Activated CD4-positive, alpha-beta T cell treated with anti-CD3 and anti-CD28 coated beads, Interleukin-2, amount 10 ng/mL, durations not matched to agents 7 days and 5 days (primary cell): ENCODE results near the gene PLXND1. TPM values are rescaled to one million over a fixed set of nuclear protein-coding genes. Genes with fewer than 3 reads are reported as not detected.

ENCODE experiments used
- CTCF ChIA-PET: fragments of 350-600 bp; sonication (Branson Sonifier 250); formaldehyde crosslinking; loops from one replicate; lab custom pipeline; 2021; ENCODE audit warnings: antibody characterized with exemption; lab: Charles Lee
- POLR2A ChIA-PET: fragments of 350-600 bp; sonication (Branson Sonifier 250); formaldehyde crosslinking; loops from one replicate; lab custom pipeline; 2021; ENCODE audit warnings: antibody characterized with exemption; lab: Charles Lee
- DNase-seq: peaks from one replicate; pipeline ENCODE4 v3.0.0-alpha.2; 2020
- H3K27ac Mint-ChIP-seq: one replicate; pipeline ENCODE4 v1.8.0; 2021; ENCODE audit warnings: mild to moderate bottlenecking, moderate library complexity, mixed read lengths
- H3K27me3 Mint-ChIP-seq: one replicate; pipeline ENCODE4 v1.8.0; 2021; ENCODE audit warnings: mixed read lengths
- H3K36me3 Mint-ChIP-seq: one replicate; pipeline ENCODE4 v1.8.0; 2021; ENCODE audit warnings: low read depth, mixed read lengths
- H3K4me1 Mint-ChIP-seq: one replicate; pipeline ENCODE4 v1.8.0; 2021; ENCODE audit warnings: mixed read lengths
- H3K4me3 Mint-ChIP-seq: one replicate; pipeline ENCODE4 v1.8.0; 2021; ENCODE audit warnings: mild to moderate bottlenecking, moderate library complexity, mixed read lengths
- H3K9me3 Mint-ChIP-seq: one replicate; pipeline ENCODE4 v1.8.0; 2021; ENCODE audit warnings: mixed read lengths
- total RNA-seq, 2 experiments: library from RNA; stranded (reverse); gene quantifications; one replicate each; pipeline ENCODE4 v1.2.3, GENCODE V29; 2021

The PLXND1 gene
- total RNA-seq, 2 experiments from 2014 or later: 1.2 to 1.4 TPM

GRCh38 chr3:129560269-129560787 lies 46.1 kb downstream of the PLXND1 start:
- H3K36me3 Mint-ChIP-seq: no peaks in the 10 kb centered on the region
- no peak for DNase-seq
- H3K4me1 Mint-ChIP-seq: peaks cover 2% of the 10 kb centered on the region
- no peaks in the 10 kb centered on the region for H3K27me3 Mint-ChIP-seq
- CTCF ChIA-PET: interaction anchor here (0.6 kb wide), 1 partner anchor 359 kb away, joined by 5 read pairs; no protein-coding TSS in a partner anchor
- H3K9me3 Mint-ChIP-seq: no peaks in the 10 kb centered on the region
- no peak overlapping the region for H3K4me3 Mint-ChIP-seq
- no peak overlapping the region for H3K27ac Mint-ChIP-seq
- POLR2A ChIA-PET: no interaction called here

- H3K4me1 Mint-ChIP-seq: peaks cover 2% of the 10 kb centered on the region
- H3K4me3 Mint-ChIP-seq: no peak overlapping the region
- H3K27me3 Mint-ChIP-seq: no peaks in the 10 kb centered on the region
- POLR2A ChIA-PET: no interaction called here
- no peaks in the 10 kb centered on the region for H3K9me3 Mint-ChIP-seq
- no peaks in the 10 kb centered on the region for H3K36me3 Mint-ChIP-seq
- no peak for DNase-seq
- H3K27ac Mint-ChIP-seq: no peak overlapping the region
- CTCF ChIA-PET: interaction anchor here (1.3 to 1.5 kb wide), 2 partner anchors 10 to 11 kb away, joined by 3 read pairs; no protein-coding TSS in a partner anchor
These were observed 46.9 kb downstream of the PLXND1 start for GRCh38 chr3:129559565-129560079.

GRCh38 chr3:129558772-129559564 lies 47.5 kb downstream of the PLXND1 start:
- Mint-ChIP-seq H3K4me1 (peaks cover 3% of the 10 kb centered on the region), H3K36me3 (no peaks in the 10 kb centered on the region), H3K4me3 (no peak overlapping the region), H3K27ac (no peak overlapping the region), H3K27me3 (peaks cover 3% of the 10 kb centered on the region), H3K9me3 (no peaks in the 10 kb centered on the region)
- DNase-seq: no peak
- CTCF ChIA-PET: interaction anchor here (1.3 to 1.5 kb wide), 2 partner anchors 10 to 11 kb away, joined by 3 read pairs; no protein-coding TSS in a partner anchor
- POLR2A ChIA-PET: no interaction called here

GRCh38 chr3:129558081-129558771 lies 48.2 kb downstream of the PLXND1 start:
- Mint-ChIP-seq H3K9me3 (no peaks in the 10 kb centered on the region), H3K4me3 (no peak overlapping the region), H3K27me3 (peaks cover 4% of the 10 kb centered on the region), H3K36me3 (no peaks in the 10 kb centered on the region), H3K4me1 (peaks cover 9% of the 10 kb centered on the region), H3K27ac (no peak overlapping the region)
- POLR2A ChIA-PET: no interaction called here
- CTCF ChIA-PET: interaction anchor here (0.6 to 1.6 kb wide), 5 partner anchors 9 to 476 kb away, joined by 3 to 4 read pairs (median 3); no protein-coding TSS in a partner anchor
- DNase-seq: no peak

GRCh38 chr3:129557548-129557894 lies 49.0 kb downstream of the PLXND1 start:
- Mint-ChIP-seq H3K4me3 (no peak overlapping the region), H3K36me3 (no peaks in the 10 kb centered on the region), H3K9me3 (no peaks in the 10 kb centered on the region), H3K4me1 (peaks cover 9% of the 10 kb centered on the region), H3K27me3 (peaks cover 8% of the 10 kb centered on the region), H3K27ac (no peak overlapping the region)
- DNase-seq: no peak
- ChIA-PET CTCF (interaction anchor here (1.2 to 1.6 kb wide), 2 partner anchors 22 to 36 kb away, joined by 4 read pairs; no protein-coding TSS in a partner anchor), POLR2A (no interaction called here)

- ChIA-PET POLR2A (no interaction called here), CTCF (interaction anchor here (1.2 to 1.6 kb wide), 2 partner anchors 22 to 35 kb away, joined by 4 read pairs; no protein-coding TSS in a partner anchor)
- no peak overlapping the region for H3K4me3 Mint-ChIP-seq
- no peak for DNase-seq
- no peaks in the 10 kb centered on the region for H3K36me3 Mint-ChIP-seq
- no peak overlapping the region for H3K27ac Mint-ChIP-seq
- H3K9me3 Mint-ChIP-seq: no peaks in the 10 kb centered on the region
- H3K27me3 Mint-ChIP-seq: peaks cover 9% of the 10 kb centered on the region
- H3K4me1 Mint-ChIP-seq: peaks cover 9% of the 10 kb centered on the region
These were observed 49.5 kb downstream of the PLXND1 start for GRCh38 chr3:129556890-129557547.

GRCh38 chr3:129556358-129556695 lies 50.1 kb downstream of the PLXND1 start:
- H3K4me3 Mint-ChIP-seq: no peak overlapping the region

GRCh38 chr3:129555616-129556357 lies 50.7 kb downstream of the PLXND1 start:
- Mint-ChIP-seq H3K36me3 (no peaks in the 10 kb centered on the region), H3K4me3 (no peak overlapping the region), H3K9me3 (no peaks in the 10 kb centered on the region), H3K27me3 (peaks cover 16% of the 10 kb centered on the region), H3K4me1 (peaks cover 9% of the 10 kb centered on the region), H3K27ac (no peak overlapping the region)
- CTCF ChIA-PET: interaction anchor here (0.6 kb wide), 1 partner anchor 108 kb away, joined by 3 read pairs; no protein-coding TSS in a partner anchor
- POLR2A ChIA-PET: no interaction called here
- DNase-seq: no peak

More at GRCh38 chr3:129556358-129556695, 50.1 kb downstream of the PLXND1 start:
- no peak overlapping the region for H3K27ac Mint-ChIP-seq
- no peaks in the 10 kb centered on the region for H3K9me3 Mint-ChIP-seq
- H3K27me3 Mint-ChIP-seq: peaks cover 15% of the 10 kb centered on the region
- ChIA-PET POLR2A (no interaction called here), CTCF (interaction anchor here (1.6 kb wide), 1 partner anchor 34 kb away, joined by 4 read pairs; no protein-coding TSS in a partner anchor)
- no peak for DNase-seq
- no peaks in the 10 kb centered on the region for H3K36me3 Mint-ChIP-seq
- peaks cover 9% of the 10 kb centered on the region for H3K4me1 Mint-ChIP-seq

GRCh38 chr3:129555153-129555550 lies 51.3 kb downstream of the PLXND1 start:
- Mint-ChIP-seq H3K4me1 (peaks cover 9% of the 10 kb centered on the region), H3K9me3 (no peaks in the 10 kb centered on the region), H3K4me3 (no peak overlapping the region), H3K27me3 (peaks cover 16% of the 10 kb centered on the region), H3K36me3 (no peaks in the 10 kb centered on the region), H3K27ac (no peak overlapping the region)
- ChIA-PET POLR2A (no interaction called here), CTCF (interaction anchor here (0.6 to 1.6 kb wide), 2 partner anchors 31 to 109 kb away, joined by 3 to 5 read pairs; no protein-coding TSS in a partner anchor)
- no peak for DNase-seq

GRCh38 chr3:129554356-129555152 lies 51.9 kb downstream of the PLXND1 start:
- POLR2A ChIA-PET: no interaction called here
- Mint-ChIP-seq H3K27ac (no peak overlapping the region), H3K4me1 (peaks cover 9% of the 10 kb centered on the region), H3K36me3 (no peaks in the 10 kb centered on the region), H3K9me3 (no peaks in the 10 kb centered on the region), H3K4me3 (no peak overlapping the region), H3K27me3 (peaks cover 16% of the 10 kb centered on the region)
- CTCF ChIA-PET: interaction anchor here (1.6 kb wide), 1 partner anchor 32 kb away, joined by 5 read pairs; no protein-coding TSS in a partner anchor
- no peak for DNase-seq

GRCh38 chr3:129553719-129554118 lies 52.8 kb downstream of the PLXND1 start:
- H3K4me1 Mint-ChIP-seq: peaks cover 9% of the 10 kb centered on the region
- ChIA-PET POLR2A (no interaction called here), CTCF (interaction anchor here (0.5 to 1.6 kb wide), 2 partner anchors 32 to 445 kb away, joined by 3 to 5 read pairs; no protein-coding TSS in a partner anchor)
- H3K9me3 Mint-ChIP-seq: no peaks in the 10 kb centered on the region
- H3K4me3 Mint-ChIP-seq: no peak overlapping the region
- DNase-seq: peak; percentile 15
- H3K27me3 Mint-ChIP-seq: peaks cover 16% of the 10 kb centered on the region
- no peak overlapping the region for H3K27ac Mint-ChIP-seq
- no peaks in the 10 kb centered on the region for H3K36me3 Mint-ChIP-seq
